D721Med (cell line): ENCODE results near the gene NKD2.

ENCODE experiments used
- DNase-seq: peaks from one replicate; pipeline ENCODE4 v3.0.0; 2011; ENCODE audit warnings: low spot score; ENCODE audit not compliant: insufficient read length
- FAIRE-seq: peaks from 2 replicates; lab custom pipeline; 2011; peaks lifted over from hg19 to GRCh38; lab: Jason Lieb, UNC
- CTCF ChIP-seq: IDR thresholded peaks from 2 replicates; pipeline ENCODE4 v1.5.1; 2012; ENCODE audit warnings: mild to moderate bottlenecking, control low read depth; ENCODE audit not compliant: insufficient read depth; ENCODE audit errors: missing control alignments

The NKD2 gene

DNA sequence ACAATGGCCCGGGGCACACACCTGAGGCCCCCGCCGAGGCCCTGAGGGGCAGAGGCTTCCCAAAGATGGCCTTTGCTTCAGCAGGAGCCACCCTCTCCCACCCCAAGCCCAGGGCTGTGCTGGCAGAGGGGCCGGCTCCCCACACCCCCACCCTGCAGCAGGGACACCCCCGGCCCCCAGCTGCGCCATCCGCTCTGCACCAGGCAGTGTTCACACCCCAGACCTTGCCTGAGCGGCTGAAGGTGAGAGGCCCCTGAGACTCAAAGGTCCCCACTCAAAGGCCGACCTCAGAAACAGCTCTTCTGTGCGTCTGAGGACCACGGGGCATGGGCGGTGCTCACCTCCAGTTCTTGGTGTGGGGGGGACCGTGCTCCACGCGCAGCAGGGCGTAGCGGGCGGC is 65.6 kb downstream of the NKD2 start:
- TF ChIP-seq CTCF = no peak
- FAIRE-seq = no peak
- no peak for DNase-seq

- FAIRE-seq (no peak), DNase-seq (no peak)
- no peak for TF ChIP-seq CTCF
These were observed 66.4 kb downstream of the NKD2 start for GRCh38 chr5:1074816-1075554.

DNA sequence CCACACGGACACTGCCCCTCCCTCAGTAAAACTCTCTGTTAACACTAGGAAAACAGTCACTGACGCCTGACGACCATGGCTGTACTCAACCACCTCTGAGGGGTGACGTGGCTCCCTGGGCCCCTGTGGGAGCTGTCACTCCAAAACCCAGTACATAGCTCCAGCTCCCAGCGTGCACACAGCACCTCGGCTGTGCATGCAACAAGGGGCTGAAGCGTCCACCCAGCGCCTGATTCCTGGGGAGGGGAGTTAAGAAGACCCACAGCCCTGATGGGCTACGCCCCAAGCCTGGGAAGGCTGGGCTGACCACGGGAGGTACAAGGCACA is 66.9 kb downstream of the NKD2 start:
- FAIRE-seq (no peak), DNase-seq (no peak)
- TF ChIP-seq CTCF = no peak

- FAIRE-seq = no peak
- TF ChIP-seq CTCF = no peak
- DNase-seq = no peak
These were observed 67.3 kb downstream of the NKD2 start for GRCh38 chr5:1075931-1076330.

- FAIRE-seq = no peak
- no peak for TF ChIP-seq CTCF
- no peak for DNase-seq
These were observed 67.8 kb downstream of the NKD2 start for GRCh38 chr5:1076406-1076805.

DNA sequence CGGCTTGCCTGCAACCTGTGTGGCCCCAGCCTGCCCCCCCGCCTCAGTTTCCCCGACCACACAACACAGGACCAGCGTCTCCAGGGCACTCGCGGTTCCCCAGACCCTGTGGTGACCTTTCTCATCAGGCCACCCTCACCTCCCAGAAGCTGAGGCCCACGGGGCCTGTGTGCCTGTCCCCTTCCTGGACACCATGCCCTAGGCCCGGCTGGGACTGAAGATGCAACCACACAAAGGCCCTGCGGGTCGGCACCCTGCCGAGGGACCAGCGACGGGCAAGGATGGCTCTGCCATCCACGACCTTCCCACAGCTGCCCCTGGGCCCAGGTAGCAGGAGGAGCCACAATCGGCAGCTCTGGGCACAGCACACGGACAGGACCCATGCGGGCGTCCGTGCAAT is 68.4 kb downstream of the NKD2 start:
- no peak for DNase-seq
- TF ChIP-seq CTCF = no peak
- FAIRE-seq = no peak

- FAIRE-seq (no peak), DNase-seq (no peak)
- no peak for TF ChIP-seq CTCF
These were observed 69.0 kb downstream of the NKD2 start for GRCh38 chr5:1077491-1078020.
